Osteocyte (in vitro differentiated cells): ENCODE measurements around the gene DYNC1H1. TPM values are rescaled to one million over a fixed set of nuclear protein-coding genes. Genes with fewer than 3 reads are reported as not detected.

Source experiments
- DNase-seq: peaks from one replicate; pipeline ENCODE4 v3.0.0; 2021; ENCODE audit warnings: mixed read lengths; ENCODE audit not compliant: unreplicated experiment; ENCODE audit errors: extremely low spot score
- H3K27ac Mint-ChIP-seq: one replicate; pipeline ENCODE4 v1.8.0; 2021; ENCODE audit warnings: mild to moderate bottlenecking, mixed read lengths; ENCODE audit not compliant: unreplicated experiment
- H3K27me3 Mint-ChIP-seq: one replicate; pipeline ENCODE4 v1.8.0; 2021; ENCODE audit warnings: mixed read lengths; ENCODE audit not compliant: unreplicated experiment
- H3K36me3 Mint-ChIP-seq: one replicate; pipeline ENCODE4 v1.8.0; 2021; ENCODE audit warnings: mixed read lengths; ENCODE audit not compliant: unreplicated experiment
- H3K4me1 Mint-ChIP-seq: one replicate; pipeline ENCODE4 v1.8.0; 2021; ENCODE audit warnings: mixed read lengths; ENCODE audit not compliant: unreplicated experiment
- H3K4me3 Mint-ChIP-seq: one replicate; pipeline ENCODE4 v1.8.0; 2021; ENCODE audit warnings: mild to moderate bottlenecking, moderate library complexity, mixed read lengths; ENCODE audit not compliant: unreplicated experiment
- H3K9me3 Mint-ChIP-seq: one replicate; pipeline ENCODE4 v1.8.0; 2021; ENCODE audit warnings: mixed read lengths; ENCODE audit not compliant: unreplicated experiment
- total RNA-seq: library from RNA; stranded (reverse); gene quantifications from 2 replicates; pipeline ENCODE4 v1.2.1, GENCODE V29; 2021
- TF ChIP-seq, protein P1 (sequence below): fragments of 200-600 bp; sonication (generic); IDR thresholded peaks from 2 replicates; pipeline ENCODE4 v1.5.0; 2021; ENCODE audit warnings: antibody characterized with exemption, mild to moderate bottlenecking, moderate library complexity

The DYNC1H1 gene
- total RNA-seq, 1 donor from 2014 or later: 821 TPM

GRCh38 chr14:102056694-102057442 lies 92.5 kb downstream of the DYNC1H1 start:
- Mint-ChIP-seq H3K4me3 (no peak overlapping the region), H3K36me3 (peaks cover 28% of the 10 kb centered on the region), H3K27ac (no peak overlapping the region), H3K27me3 (no peaks in the 10 kb centered on the region), H3K4me1 (peaks cover under 1% of the 10 kb centered on the region), H3K9me3 (no peaks in the 10 kb centered on the region)
- TF ChIP-seq, protein P1, sequence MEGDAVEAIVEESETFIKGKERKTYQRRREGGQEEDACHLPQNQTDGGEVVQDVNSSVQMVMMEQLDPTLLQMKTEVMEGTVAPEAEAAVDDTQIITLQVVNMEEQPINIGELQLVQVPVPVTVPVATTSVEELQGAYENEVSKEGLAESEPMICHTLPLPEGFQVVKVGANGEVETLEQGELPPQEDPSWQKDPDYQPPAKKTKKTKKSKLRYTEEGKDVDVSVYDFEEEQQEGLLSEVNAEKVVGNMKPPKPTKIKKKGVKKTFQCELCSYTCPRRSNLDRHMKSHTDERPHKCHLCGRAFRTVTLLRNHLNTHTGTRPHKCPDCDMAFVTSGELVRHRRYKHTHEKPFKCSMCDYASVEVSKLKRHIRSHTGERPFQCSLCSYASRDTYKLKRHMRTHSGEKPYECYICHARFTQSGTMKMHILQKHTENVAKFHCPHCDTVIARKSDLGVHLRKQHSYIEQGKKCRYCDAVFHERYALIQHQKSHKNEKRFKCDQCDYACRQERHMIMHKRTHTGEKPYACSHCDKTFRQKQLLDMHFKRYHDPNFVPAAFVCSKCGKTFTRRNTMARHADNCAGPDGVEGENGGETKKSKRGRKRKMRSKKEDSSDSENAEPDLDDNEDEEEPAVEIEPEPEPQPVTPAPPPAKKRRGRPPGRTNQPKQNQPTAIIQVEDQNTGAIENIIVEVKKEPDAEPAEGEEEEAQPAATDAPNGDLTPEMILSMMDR: no peak
- no peak for DNase-seq

- no peak overlapping the region for H3K4me3 Mint-ChIP-seq
- TF ChIP-seq, protein P1: no peak
- H3K36me3 Mint-ChIP-seq: peaks cover 21% of the 10 kb centered on the region
- no peaks in the 10 kb centered on the region for H3K27me3 Mint-ChIP-seq
- H3K4me1 Mint-ChIP-seq: peaks cover 4% of the 10 kb centered on the region
- DNase-seq: no peak
- H3K9me3 Mint-ChIP-seq: no peaks in the 10 kb centered on the region
- no peak overlapping the region for H3K27ac Mint-ChIP-seq
These were observed 93.2 kb downstream of the DYNC1H1 start for GRCh38 chr14:102057480-102058114.

GRCh38 chr14:102058146-102058545 lies 93.8 kb downstream of the DYNC1H1 start:
- peaks cover 4% of the 10 kb centered on the region for H3K4me1 Mint-ChIP-seq
- H3K27me3 Mint-ChIP-seq: no peaks in the 10 kb centered on the region
- peaks cover 18% of the 10 kb centered on the region for H3K36me3 Mint-ChIP-seq
- TF ChIP-seq, protein P1: no peak
- no peak overlapping the region for H3K27ac Mint-ChIP-seq
- no peak for DNase-seq
- H3K9me3 Mint-ChIP-seq: no peaks in the 10 kb centered on the region
- no peak overlapping the region for H3K4me3 Mint-ChIP-seq

- Mint-ChIP-seq H3K36me3 (peaks cover 14% of the 10 kb centered on the region), H3K27ac (no peak overlapping the region), H3K9me3 (no peaks in the 10 kb centered on the region), H3K4me1 (peaks cover 4% of the 10 kb centered on the region), H3K4me3 (no peak overlapping the region), H3K27me3 (no peaks in the 10 kb centered on the region)
- no peak for DNase-seq
- TF ChIP-seq, protein P1: no peak
These were observed 94.6 kb downstream of the DYNC1H1 start for GRCh38 chr14:102058961-102059360.

DNA sequence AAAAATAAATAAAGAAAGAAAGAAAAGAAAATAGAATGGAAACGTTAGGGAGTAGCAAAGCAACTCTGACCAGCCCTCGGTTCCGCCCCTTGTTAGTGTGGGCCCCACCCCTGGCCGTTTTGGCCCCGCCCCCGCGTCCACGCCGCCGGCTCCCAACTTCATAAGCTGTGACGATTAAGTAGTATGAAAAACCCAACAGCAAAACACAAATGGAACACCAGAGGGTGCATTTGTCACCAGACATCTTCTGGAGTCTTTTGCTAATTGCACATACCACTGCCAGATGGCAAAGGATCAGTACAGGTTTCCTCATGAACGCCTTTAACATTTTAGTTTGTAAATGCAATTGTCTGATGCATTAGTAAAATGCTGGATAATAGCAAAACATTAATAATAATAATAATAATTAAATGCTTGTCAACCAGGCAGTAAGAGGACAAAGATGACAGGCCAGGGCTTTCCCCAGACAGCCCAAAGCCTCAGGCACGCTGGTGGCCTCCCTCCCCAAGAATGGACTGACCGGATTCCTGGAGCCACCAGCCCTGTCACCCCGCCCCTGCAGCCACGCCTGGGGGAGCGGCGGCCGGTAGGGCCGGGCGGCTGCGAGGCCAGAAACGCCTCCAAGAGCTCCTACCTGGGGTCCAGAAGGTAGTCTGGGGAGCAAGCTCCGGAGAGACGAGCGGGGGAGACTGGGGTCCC lies 98.9 kb downstream of the DYNC1H1 start:
- Mint-ChIP-seq H3K27me3 (no peaks in the 10 kb centered on the region), H3K27ac (no peak overlapping the region), H3K36me3 (no peaks in the 10 kb centered on the region), H3K9me3 (no peaks in the 10 kb centered on the region), H3K4me3 (no peak overlapping the region), H3K4me1 (peaks cover 4% of the 10 kb centered on the region)
- TF ChIP-seq, protein P1: peak; percentile 67
- peak; percentile 92 for DNase-seq
